CD8-positive, alpha-beta memory T cell (primary cell): ENCODE results near the gene GUK1. TPM values are rescaled to one million over a fixed set of nuclear protein-coding genes. Genes with fewer than 3 reads are reported as not detected.
A peak's percentile ranks its signal among the peaks of the same experiment; 100 is the strongest.

Experiments
- CTCF ChIA-PET: fragments of 350-600 bp; sonication (Branson Sonifier 250); formaldehyde crosslinking; loops from one replicate; lab custom pipeline; 2021; ENCODE audit warnings: antibody characterized with exemption; lab: Charles Lee
- POLR2A ChIA-PET: fragments of 350-600 bp; sonication (Branson Sonifier 250); formaldehyde crosslinking; loops from one replicate; lab custom pipeline; 2021; ENCODE audit warnings: antibody characterized with exemption; lab: Charles Lee
- DNase-seq, 5 donors: peaks; one replicate each; pipeline versions ENCODE4 v3.0.0 to v3.0.0-alpha.2; 2020 to 2022; ENCODE audit warnings: mixed read lengths in 1 of 5
- H3K27ac ChIP-seq: one replicate; pipeline ENCODE4 v1.7.0; 2013; ENCODE audit warnings: low read depth, mild to moderate bottlenecking, low read length, moderate library complexity
- H3K27me3 ChIP-seq: 2 replicates; pipeline ENCODE4 v1.7.0; 2013; ENCODE audit warnings: low read length, mild to moderate bottlenecking; ENCODE audit not compliant: insufficient read depth, poor library complexity, severe bottlenecking
- H3K36me3 ChIP-seq: 2 replicates; pipeline ENCODE4 v1.7.0; 2013; ENCODE audit warnings: mild to moderate bottlenecking, low read length, moderate library complexity; ENCODE audit not compliant: insufficient read depth
- H3K4me1 ChIP-seq: 2 replicates; pipeline ENCODE4 v1.7.0; 2013; ENCODE audit warnings: mild to moderate bottlenecking, low read length, moderate library complexity; ENCODE audit not compliant: insufficient read depth
- H3K4me3 ChIP-seq: 2 replicates; pipeline ENCODE4 v1.7.0; 2013; ENCODE audit warnings: mild to moderate bottlenecking, low read length
- H3K9me3 ChIP-seq: 2 replicates; pipeline ENCODE4 v1.7.0; 2013; ENCODE audit warnings: mild to moderate bottlenecking, low read length
- H3K27ac Mint-ChIP-seq, 8 donors: one replicate each; pipeline ENCODE4 v1.8.0; 2020 to 2021; ENCODE audit warnings: mixed read lengths in 8 of 8, mild to moderate bottlenecking in 6 of 8, inconsistent platforms in 3 of 8, moderate library complexity in 3 of 8
- H3K27me3 Mint-ChIP-seq, 2 donors: one replicate each; pipeline ENCODE4 v1.8.0; 2020 to 2021; ENCODE audit warnings: mixed read lengths in 2 of 2, mild to moderate bottlenecking in 1 of 2, moderate library complexity in 1 of 2
- H3K36me3 Mint-ChIP-seq, 3 donors: one replicate each; pipeline ENCODE4 v1.8.0; 2020 to 2021; ENCODE audit warnings: mixed read lengths in 3 of 3, inconsistent platforms in 1 of 3, mild to moderate bottlenecking in 1 of 3
- H3K4me1 Mint-ChIP-seq, 3 donors: one replicate each; pipeline ENCODE4 v1.8.0; 2020 to 2021; ENCODE audit warnings: mixed read lengths in 3 of 3, inconsistent platforms in 1 of 3, mild to moderate bottlenecking in 1 of 3
- H3K4me3 Mint-ChIP-seq, 7 donors: one replicate each; pipeline ENCODE4 v1.8.0; 2020 to 2021; ENCODE audit warnings: mixed read lengths in 7 of 7, mild to moderate bottlenecking in 6 of 7, moderate library complexity in 4 of 7, inconsistent platforms in 2 of 7
- H3K9me3 Mint-ChIP-seq, 5 donors: one replicate each; pipeline ENCODE4 v1.8.0; 2020 to 2022; ENCODE audit warnings: mixed read lengths in 5 of 5, mild to moderate bottlenecking in 3 of 5, moderate library complexity in 2 of 5, inconsistent platforms in 1 of 5
- polyA plus RNA-seq: library from polyadenylated mRNA; unstranded; fragments of 300-500 nt; fragmentation: Illumina TruSeq; gene quantifications from one replicate; pipeline ENCODE4 v1.2.3, GENCODE V29; 2021
- total RNA-seq, 2 experiments: library from RNA; stranded (reverse); gene quantifications; one replicate each; pipeline ENCODE4 v1.2.3, GENCODE V29; 2021

GUK1 gene, protein sequence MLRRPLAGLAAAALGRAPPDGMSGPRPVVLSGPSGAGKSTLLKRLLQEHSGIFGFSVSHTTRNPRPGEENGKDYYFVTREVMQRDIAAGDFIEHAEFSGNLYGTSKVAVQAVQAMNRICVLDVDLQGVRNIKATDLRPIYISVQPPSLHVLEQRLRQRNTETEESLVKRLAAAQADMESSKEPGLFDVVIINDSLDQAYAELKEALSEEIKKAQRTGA
- total RNA-seq (100 to 1,000 TPM; 222 to 245 TPM), polyA plus RNA-seq (467 TPM)

DNA sequence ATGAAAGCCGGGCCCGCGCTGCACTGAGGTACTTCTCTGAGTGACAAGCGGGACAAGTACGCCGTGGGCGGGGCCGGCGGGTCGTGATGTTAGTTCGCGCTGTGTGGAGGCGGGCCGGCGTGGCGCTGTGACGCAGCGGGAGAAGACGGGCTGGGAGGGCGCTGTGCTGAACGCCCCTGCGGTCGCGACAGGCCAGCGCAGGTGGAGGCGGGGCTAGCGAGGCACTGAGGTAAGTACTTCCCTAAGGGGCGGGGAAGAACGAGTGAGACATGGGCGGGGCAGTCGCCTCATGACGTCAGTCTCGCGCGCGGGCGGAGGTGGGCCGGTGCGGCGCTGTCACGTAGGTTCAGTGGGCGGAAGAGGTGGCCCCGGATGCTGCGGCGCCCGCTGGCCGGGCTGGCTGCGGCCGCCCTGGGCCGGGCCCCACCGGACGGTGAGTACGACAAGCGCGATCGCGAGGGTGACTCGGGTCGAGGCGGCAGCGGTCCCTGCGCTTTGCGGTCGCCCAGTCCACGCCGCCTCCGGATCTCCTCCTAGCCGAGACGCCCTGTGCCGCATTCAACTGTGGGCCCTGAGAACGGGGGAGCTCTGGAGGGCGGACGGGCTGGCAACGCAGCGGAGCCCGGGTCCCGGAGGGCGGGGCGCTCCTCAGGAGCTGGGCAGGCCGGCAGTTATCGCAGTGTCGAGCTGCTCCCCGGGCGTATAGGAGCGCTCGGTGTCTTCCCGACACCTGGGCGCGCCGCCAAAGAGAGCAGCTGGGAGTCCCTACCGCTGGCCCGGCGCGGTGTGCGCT is at the start of gene GUK1:
Gene GUK1, plus strand, starts transcription at position 349 of the 793 bp plus-strand sequence. Its CDS starts 24 bp downstream, at position 373.
- Mint-ChIP-seq H3K27me3 (peaks cover 0 to 4% of the 10 kb centered on the region in 2 donors), H3K4me3 (peak within 1 kb of the TSS; percentile 91 to 99 (median 98)), H3K4me1 (peaks cover 60 to 75% (median 61%) of the 10 kb centered on the region in 3 donors), H3K9me3 (no peaks in the 10 kb centered on the region), H3K36me3 (peaks cover 0 to 40% (median 3%) of the 10 kb centered on the region in 3 donors), H3K27ac (peak within 1 kb of the TSS; percentile 98 to 100 (median 99))
- Histone ChIP-seq H3K27ac (peak within 1 kb of the TSS; percentile 98), H3K4me1 (peaks cover 51% of the 10 kb centered on the region), H3K9me3 (no peaks in the 10 kb centered on the region), H3K36me3 (peaks cover 8% of the 10 kb centered on the region), H3K4me3 (peak within 1 kb of the TSS; percentile 86), H3K27me3 (no peaks in the 10 kb centered on the region)
- POLR2A ChIA-PET = interaction anchor here (0.7 to 7.8 kb wide), 7 partner anchors 17 to 352 kb away, joined by 3 to 69 read pairs (median 3); partner anchors contain the start of gene IBA57
- CTCF ChIA-PET = interaction anchor here (0.8 to 6.3 kb wide), 6 partner anchors 9 to 141 kb away, joined by 3 to 57 read pairs (median 4); partner anchors contain the start of gene IBA57
- peak; percentile 100 for DNase-seq

DNA sequence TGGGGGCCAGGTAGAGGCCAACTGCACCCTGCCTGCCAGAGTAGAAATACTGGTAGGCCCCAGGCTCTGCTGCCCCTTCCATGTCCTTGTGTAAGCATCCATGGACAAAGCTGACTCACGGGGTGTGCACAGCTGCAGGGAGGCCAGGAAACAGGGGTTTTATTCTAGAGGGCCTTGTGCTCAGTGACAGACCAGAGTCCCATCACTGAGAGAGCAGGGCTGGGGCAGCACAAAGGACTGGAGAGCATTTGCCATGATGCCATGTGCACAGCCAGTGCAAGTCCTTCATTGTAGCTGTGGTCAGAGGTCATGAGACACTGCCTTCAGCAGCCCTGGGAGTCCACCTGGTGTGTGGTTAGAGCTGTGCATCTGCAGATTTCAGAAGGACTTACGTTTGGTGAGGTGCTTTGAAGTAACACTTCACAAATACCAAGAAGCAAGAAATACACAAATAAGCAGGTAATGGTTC is 49.4 kb upstream of the GUK1 start:
- Mint-ChIP-seq H3K9me3 (peaks cover 0 to 9% (median 6%) of the 10 kb centered on the region in 5 donors), H3K27ac (peak overlapping the region; percentile 23 to 92 (median 81)), H3K27me3 (peaks cover 0 to 3% of the 10 kb centered on the region in 2 donors), H3K4me3 (peak overlapping the region in 6 of 7 donors; percentile 65 to 90 (median 82)), H3K4me1 (peaks cover 80 to 96% (median 88%) of the 10 kb centered on the region in 3 donors), H3K36me3 (peaks cover 9 to 58% (median 14%) of the 10 kb centered on the region in 3 donors)
- H3K27me3 ChIP-seq = no peaks in the 10 kb centered on the region
- peaks cover 19% of the 10 kb centered on the region for H3K36me3 ChIP-seq
- ChIA-PET POLR2A (interaction anchor here (0.6 kb wide), 1 partner anchor 38 kb away, joined by 4 read pairs; no protein-coding TSS in a partner anchor), CTCF (interaction anchor here (1.7 kb wide), 1 partner anchor 19 kb away, joined by 3 read pairs; no protein-coding TSS in a partner anchor)
- H3K27ac ChIP-seq = no peak overlapping the region
- H3K9me3 ChIP-seq = peaks cover 7% of the 10 kb centered on the region
- H3K4me3 ChIP-seq = no peak overlapping the region
- peaks cover 75% of the 10 kb centered on the region for H3K4me1 ChIP-seq
- peak in 1 of 5 donors; percentile 35 for DNase-seq

DNA sequence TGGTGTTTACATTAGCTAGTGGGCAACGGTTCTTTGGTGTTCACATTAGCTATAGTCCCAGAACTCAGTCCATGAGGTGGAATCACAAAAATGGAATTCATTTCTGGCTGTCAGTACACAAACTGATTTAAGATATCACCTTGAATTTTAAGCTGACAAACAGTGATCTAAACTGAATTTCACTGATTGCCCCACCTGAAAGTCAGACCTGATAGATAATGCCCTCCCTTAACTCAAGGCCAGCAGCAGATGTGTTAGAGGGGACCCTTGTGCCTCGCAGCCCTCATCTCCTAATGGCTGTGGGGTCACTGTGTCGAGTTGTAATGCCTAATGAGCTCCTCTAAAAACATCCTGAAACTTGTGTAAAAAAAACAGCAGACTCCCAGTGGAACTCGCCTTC is 49.0 kb upstream of the GUK1 start:
- Histone ChIP-seq H3K27ac (no peak overlapping the region), H3K4me1 (peaks cover 75% of the 10 kb centered on the region), H3K4me3 (no peak overlapping the region), H3K27me3 (no peaks in the 10 kb centered on the region), H3K9me3 (peaks cover 7% of the 10 kb centered on the region), H3K36me3 (peaks cover 19% of the 10 kb centered on the region)
- peaks cover 0 to 9% (median 6%) of the 10 kb centered on the region in 5 donors for H3K9me3 Mint-ChIP-seq
- POLR2A ChIA-PET = interaction anchor here (0.6 kb wide), 1 partner anchor 38 kb away, joined by 4 read pairs; no protein-coding TSS in a partner anchor
- H3K27ac Mint-ChIP-seq = peak overlapping the region; percentile 14 to 92 (median 81)
- CTCF ChIA-PET = interaction anchor here (1.7 kb wide), 1 partner anchor 19 kb away, joined by 3 read pairs; no protein-coding TSS in a partner anchor
- H3K4me3 Mint-ChIP-seq = peak overlapping the region; percentile 37 to 90 (median 78)
- H3K4me1 Mint-ChIP-seq = peaks cover 81 to 96% (median 88%) of the 10 kb centered on the region in 3 donors
- no peak for DNase-seq
- peaks cover 9 to 62% (median 16%) of the 10 kb centered on the region in 3 donors for H3K36me3 Mint-ChIP-seq
- peaks cover 0 to 3% of the 10 kb centered on the region in 2 donors for H3K27me3 Mint-ChIP-seq

DNA sequence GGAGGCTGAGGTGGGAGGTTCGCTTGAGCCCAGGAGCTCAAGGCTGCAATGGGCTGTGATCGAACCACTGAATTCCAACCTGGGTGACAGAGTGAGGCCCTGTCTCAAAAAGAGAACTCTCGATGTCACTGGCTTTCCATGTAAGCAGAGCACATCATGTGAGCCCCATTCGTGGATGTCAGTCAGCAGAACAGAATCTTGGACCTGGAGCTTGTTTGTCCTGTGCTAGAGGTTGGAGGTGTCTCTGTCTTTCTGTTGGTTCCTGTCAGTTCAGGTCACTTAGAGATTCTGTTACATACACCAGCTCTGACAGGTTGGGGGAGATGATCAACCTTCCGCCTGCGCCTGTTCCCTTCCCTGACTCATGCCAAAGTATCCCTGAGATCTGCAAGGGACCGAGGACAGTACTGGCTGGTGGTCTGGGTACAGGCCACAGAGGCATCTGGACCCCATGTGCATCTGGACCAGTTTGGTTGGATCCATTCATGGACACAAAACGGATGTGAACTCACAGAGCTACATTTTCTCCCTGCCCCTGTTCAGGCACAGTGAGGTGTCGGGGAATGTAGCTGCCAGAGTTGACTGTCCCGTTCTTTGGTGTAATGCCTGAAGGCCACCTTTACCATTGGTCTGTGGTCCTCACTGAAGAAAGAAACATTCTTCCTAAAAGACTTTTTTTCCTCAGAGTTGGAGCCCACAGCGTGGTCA is 47.6 kb upstream of the GUK1 start:
- CTCF ChIA-PET = no interaction called here

DNA sequence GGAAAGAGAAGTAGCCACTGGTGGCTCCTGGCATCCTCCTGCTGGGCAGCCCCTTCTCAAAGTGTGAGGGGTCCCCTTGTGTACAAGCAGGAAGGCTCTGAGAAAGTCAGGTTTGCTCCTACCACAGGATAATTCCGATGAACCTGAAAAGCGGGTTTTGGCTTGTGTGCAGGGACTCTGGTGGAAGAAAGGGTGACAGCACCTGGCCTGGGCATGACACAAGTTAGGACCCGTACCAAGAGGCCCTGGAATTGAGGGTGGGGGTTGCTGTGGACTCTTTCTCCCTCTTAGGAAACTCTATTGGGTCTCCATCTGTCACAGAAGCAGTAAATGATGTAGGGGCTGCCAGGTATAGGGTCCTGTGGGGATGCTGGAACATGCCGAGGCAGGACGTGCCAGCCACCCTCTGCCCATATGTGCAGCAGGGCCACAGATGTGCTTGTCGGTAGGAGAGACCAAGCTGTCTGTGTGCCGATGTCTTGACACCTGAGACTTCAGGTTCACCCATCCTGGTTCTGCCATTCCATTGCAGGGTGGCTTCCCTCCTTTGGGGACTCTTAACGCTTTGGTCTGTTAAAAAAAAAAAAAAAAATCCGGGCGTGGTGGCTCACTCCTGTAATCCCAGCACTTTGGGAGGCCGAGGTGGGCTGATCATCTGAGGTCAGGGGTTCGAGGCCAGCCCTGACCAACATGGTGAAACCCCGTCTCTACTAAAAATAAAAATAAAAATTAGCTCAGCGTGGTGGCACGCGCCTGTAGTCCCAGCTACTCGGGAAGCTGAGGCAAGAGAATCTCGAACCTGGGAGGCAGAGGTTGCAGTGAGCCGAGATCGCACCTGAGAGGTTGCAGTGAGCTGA is 46.8 kb upstream of the GUK1 start:
- POLR2A ChIA-PET = interaction anchor here (0.6 kb wide), 1 partner anchor 405 kb away, joined by 5 read pairs; no protein-coding TSS in a partner anchor
- Histone ChIP-seq H3K4me1 (peaks cover 58% of the 10 kb centered on the region), H3K27me3 (no peaks in the 10 kb centered on the region), H3K9me3 (peaks cover 7% of the 10 kb centered on the region), H3K36me3 (peaks cover 30% of the 10 kb centered on the region), H3K27ac (no peak overlapping the region), H3K4me3 (no peak overlapping the region)
- peak overlapping the region in 1 of 7 donors; percentile 18 for H3K4me3 Mint-ChIP-seq
- CTCF ChIA-PET = no interaction called here
- peaks cover 66 to 90% (median 72%) of the 10 kb centered on the region in 3 donors for H3K4me1 Mint-ChIP-seq
- DNase-seq = peak in 1 of 5 donors; percentile 16
- H3K27ac Mint-ChIP-seq = peak overlapping the region in 3 of 8 donors; percentile 9 to 91 (median 42)
- H3K27me3 Mint-ChIP-seq = peaks cover 0 to 3% of the 10 kb centered on the region in 2 donors
- peaks cover 0 to 9% (median 6%) of the 10 kb centered on the region in 5 donors for H3K9me3 Mint-ChIP-seq
- peaks cover 9 to 72% (median 12%) of the 10 kb centered on the region in 3 donors for H3K36me3 Mint-ChIP-seq

More for the DNA sequence above, 47.6 kb upstream of the GUK1 start:
- H3K4me1 Mint-ChIP-seq = peaks cover 72 to 93% (median 80%) of the 10 kb centered on the region in 3 donors
- Histone ChIP-seq H3K27me3 (no peaks in the 10 kb centered on the region), H3K27ac (no peak overlapping the region), H3K4me3 (no peak overlapping the region), H3K4me1 (peaks cover 66% of the 10 kb centered on the region), H3K9me3 (peaks cover 7% of the 10 kb centered on the region), H3K36me3 (peaks cover 23% of the 10 kb centered on the region)
- H3K9me3 Mint-ChIP-seq = peaks cover 0 to 9% (median 6%) of the 10 kb centered on the region in 5 donors
- H3K4me3 Mint-ChIP-seq = peak overlapping the region in 3 of 7 donors; percentile 7 to 83 (median 18)
- peaks cover 9 to 71% (median 16%) of the 10 kb centered on the region in 3 donors for H3K36me3 Mint-ChIP-seq
- POLR2A ChIA-PET = no interaction called here
- H3K27ac Mint-ChIP-seq = peak overlapping the region; percentile 14 to 92 (median 64)
- H3K27me3 Mint-ChIP-seq = peaks cover 0 to 3% of the 10 kb centered on the region in 2 donors
- no peak for DNase-seq

DNA sequence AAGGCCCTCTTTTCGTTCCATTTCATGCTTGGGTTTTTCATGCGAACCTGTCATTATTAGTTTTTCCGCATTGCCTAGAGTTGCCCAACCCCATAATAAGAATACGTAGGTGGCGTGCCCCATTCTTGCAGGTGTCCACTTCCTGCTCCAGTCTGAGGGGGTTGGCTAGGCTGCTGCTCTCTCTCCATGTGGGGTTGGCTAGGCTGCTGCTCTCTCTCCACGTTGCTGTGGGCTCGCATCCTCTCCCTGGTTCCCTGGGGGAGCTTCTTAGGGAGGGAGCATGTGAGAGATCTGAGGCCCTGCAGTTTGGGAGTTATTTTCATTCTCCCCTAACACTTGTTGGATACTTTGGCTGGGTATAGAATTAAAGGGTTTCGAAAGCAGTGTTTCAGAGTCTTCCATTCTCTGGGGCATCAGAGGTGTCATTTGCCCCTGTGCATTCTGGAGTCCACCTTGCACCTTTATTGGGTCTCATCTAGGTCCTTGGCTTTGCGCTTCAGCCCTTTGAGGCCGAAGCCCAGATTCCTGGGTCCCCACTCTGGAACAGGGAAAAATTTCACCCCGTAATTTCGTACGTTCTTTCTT is 45.6 kb upstream of the GUK1 start:
- Histone ChIP-seq H3K27me3 (no peaks in the 10 kb centered on the region), H3K4me3 (no peak overlapping the region), H3K4me1 (peaks cover 46% of the 10 kb centered on the region), H3K27ac (no peak overlapping the region), H3K36me3 (peaks cover 39% of the 10 kb centered on the region), H3K9me3 (peaks cover 7% of the 10 kb centered on the region)
- H3K27ac Mint-ChIP-seq = peak overlapping the region in 5 of 8 donors; percentile 11 to 83 (median 37)
- H3K4me3 Mint-ChIP-seq = peak overlapping the region in 2 of 7 donors; percentile 20 to 42
- POLR2A ChIA-PET = interaction anchor here (0.5 kb wide), 1 partner anchor 1744 kb away, joined by 3 read pairs; no protein-coding TSS in a partner anchor
- no peak for DNase-seq
- H3K9me3 Mint-ChIP-seq = peaks cover 0 to 9% (median 6%) of the 10 kb centered on the region in 5 donors
- H3K4me1 Mint-ChIP-seq = peaks cover 58 to 84% (median 60%) of the 10 kb centered on the region in 3 donors
- H3K27me3 Mint-ChIP-seq = no peaks in the 10 kb centered on the region
- peaks cover 12 to 74% (median 14%) of the 10 kb centered on the region in 3 donors for H3K36me3 Mint-ChIP-seq
- CTCF ChIA-PET = no interaction called here
